ENCODE data around the gene KCNQ1.

GRCh38 chr11:2846056-2846455 lies 401.2 kb downstream of the KCNQ1 start:
- TF ChIP-seq CTCF (IDR thresholded peaks at IDR 0.05), result no peak
- TF ChIP-seq POLR2A (IDR thresholded peaks at IDR 0.05), result no peak

Measured in body of pancreas (tissue), 4 donors.